A549 (cell line): Measurements from ENCODE around the gene MGST2. TPM values are rescaled to one million over a fixed set of nuclear protein-coding genes. Genes with fewer than 3 reads are reported as not detected.

Experiments used
- ATAC-seq, 2 experiments: fragments of 200-7000 bp in 1 of 2; fragments of >200 bp in 1 of 2; cut with Nextera tagmentation in 1 of 2; cut with Tn5 transposase in 1 of 2; 3 replicates each; pipeline versions ENCODE4 v1.8.0 to v1.9.1; 2018 to 2020; ENCODE audit warnings: mild to moderate bottlenecking in 1 of 2, moderate library complexity in 1 of 2
- CTCF ChIA-PET: fragments of 300-600 bp; sonication (Branson Sonifier 250); formaldehyde crosslinking; extraction: SDS; loops from one replicate; lab custom pipeline; 2021; ENCODE audit warnings: antibody characterized with exemption, inconsistent platforms; lab: Yijun Ruan, JAX
- POLR2A ChIA-PET: fragments of 350-600 bp; formaldehyde crosslinking; extraction: SDS; loops from one replicate; lab custom pipeline; 2021; ENCODE audit warnings: antibody characterized with exemption, inconsistent platforms; lab: Yijun Ruan, JAX
- DNase-seq, 2 experiments: peaks; one replicate each; pipeline versions ENCODE4 v3.0.0 to v3.0.0-alpha.2; 2011 to 2016; ENCODE audit warnings: low read depth in 1 of 2, low spot score in 1 of 2
- FAIRE-seq: peaks from 2 replicates; lab custom pipeline; 2011; peaks lifted over from hg19 to GRCh38; lab: Jason Lieb, UNC
- H3K27ac ChIP-seq, 2 experiments: fragments of >200 bp; sonication (Bioruptor Twin); formaldehyde crosslinking; 3 replicates each; pipeline ENCODE4 v1.5.1; 2016 to 2017
- H3K4me1 ChIP-seq: fragments of >200 bp; sonication (Bioruptor Twin); formaldehyde crosslinking; 3 replicates; pipeline ENCODE4 v1.6.1; 2016
- H3K4me2 ChIP-seq: fragments of >200 bp; sonication (Bioruptor Twin); formaldehyde crosslinking; 3 replicates; pipeline ENCODE4 v1.6.1; 2016
- H3K4me3 ChIP-seq: fragments of >200 bp; sonication (Bioruptor Twin); formaldehyde crosslinking; 3 replicates; pipeline ENCODE4 v1.5.1; 2016
- H3K9me3 ChIP-seq: fragments of >200 bp; sonication (Bioruptor Twin); formaldehyde crosslinking; 3 replicates; pipeline ENCODE4 v1.6.1; 2016
- CHD2 ChIP-seq: fragments of 150-350 bp; IDR thresholded peaks from 2 replicates; pipeline ENCODE4 v1.6.1; 2014; ENCODE audit warnings: low read length; ENCODE audit not compliant: partially characterized antibody
- CHD4 ChIP-seq: fragments of 200-600 bp; sonication (generic); IDR thresholded peaks from 2 replicates; pipeline ENCODE4 v1.6.1; 2016; ENCODE audit warnings: antibody characterized with exemption, mild to moderate bottlenecking, borderline replicate concordance
- EHF ChIP-seq: fragments of 250-450 bp; sonication (Bioruptor Pico); IDR thresholded peaks from 2 replicates; pipeline ENCODE4 v1.5.0; 2020; ENCODE audit warnings: mild to moderate bottlenecking
- FOSL2 ChIP-seq, 2 experiments: fragments of 450-650 bp in 1 of 2; fragments of >200 bp in 1 of 2; sonication (Bioruptor Twin) in 1 of 2; formaldehyde crosslinking; IDR thresholded peaks; 2 replicates each; pipeline versions ENCODE4 v1.5.0 to v1.6.1; 2016 to 2020; ENCODE audit warnings: mild to moderate bottlenecking in 1 of 2, moderate library complexity in 1 of 2
- FOXS1 ChIP-seq: fragments of 250-450 bp; sonication (Bioruptor Pico); IDR thresholded peaks from 2 replicates; pipeline ENCODE4 v1.5.0; 2020; ENCODE audit warnings: mild to moderate bottlenecking, moderate library complexity
- HEYL ChIP-seq: fragments of 250-450 bp; sonication (Bioruptor Pico); IDR thresholded peaks from 2 replicates; pipeline ENCODE4 v1.8.0; 2021; ENCODE audit warnings: mild to moderate bottlenecking, moderate library complexity
- JUN ChIP-seq, 2 experiments: fragments of >200 bp; sonication (Bioruptor Twin); formaldehyde crosslinking; IDR thresholded peaks; 2 replicates in 1 of 2; 3 replicates in 1 of 2; pipeline ENCODE4 v1.6.1; 2016 to 2017
- JUNB ChIP-seq: fragments of >200 bp; sonication (Bioruptor Twin); formaldehyde crosslinking; IDR thresholded peaks from 2 replicates; pipeline ENCODE4 v1.6.1; 2016
- KDM1A ChIP-seq: fragments of 200-600 bp; sonication (generic); IDR thresholded peaks from 2 replicates; pipeline ENCODE4 v1.6.1; 2016; ENCODE audit warnings: low read depth, mild to moderate bottlenecking
- KDM5A ChIP-seq: fragments of 200-600 bp; sonication (generic); IDR thresholded peaks from 2 replicates; pipeline ENCODE4 v1.6.1; 2016; ENCODE audit warnings: antibody characterized with exemption, mild to moderate bottlenecking
- NR3C1 ChIP-seq: fragments of >200 bp; sonication (Bioruptor Twin); formaldehyde crosslinking; IDR thresholded peaks from 3 replicates; pipeline ENCODE4 v1.6.1; 2017
- PHF8 ChIP-seq: fragments of 200-600 bp; sonication (generic); IDR thresholded peaks from 2 replicates; pipeline ENCODE4 v1.6.1; 2016; ENCODE audit warnings: low read depth, mild to moderate bottlenecking, antibody characterized with exemption, moderate library complexity, borderline replicate concordance
- POLR2A ChIP-seq: IDR thresholded peaks from 2 replicates; pipeline ENCODE4 v1.6.1; 2012; ENCODE audit warnings: mild to moderate bottlenecking, low read length
- SMC3 ChIP-seq: fragments of >200 bp; sonication (Bioruptor Twin); formaldehyde crosslinking; IDR thresholded peaks from 3 replicates; pipeline ENCODE4 v1.6.1; 2018; ENCODE audit warnings: inconsistent platforms
- SREBF2 ChIP-seq: fragments of 450-650 bp; IDR thresholded peaks from 2 replicates; pipeline ENCODE4 v1.6.1; 2014; ENCODE audit warnings: mild to moderate bottlenecking, moderate library complexity
- TP53 ChIP-seq: fragments of 250-450 bp; sonication (Bioruptor Pico); IDR thresholded peaks from 2 replicates; pipeline ENCODE4 v1.5.0; 2021; ENCODE audit warnings: mild to moderate bottlenecking, moderate library complexity
- ZC3H11A ChIP-seq: fragments of 450-650 bp; IDR thresholded peaks from 2 replicates; pipeline ENCODE4 v1.6.1; 2014; ENCODE audit warnings: antibody characterized with exemption, mild to moderate bottlenecking
- ZFP36 ChIP-seq: fragments of 450-650 bp; IDR thresholded peaks from 2 replicates; pipeline ENCODE4 v1.6.1; 2014; ENCODE audit warnings: borderline replicate concordance; ENCODE audit not compliant: partially characterized antibody
- ZNF302 ChIP-seq: fragments of 250-450 bp; sonication (Bioruptor Pico); IDR thresholded peaks from 2 replicates; pipeline ENCODE4 v1.9.0; 2021; ENCODE audit warnings: inconsistent platforms, mild to moderate bottlenecking, moderate library complexity
- WGBS: methylation state at CpG from one replicate; pipeline ENCODE4 v1.1.6; 2017; ENCODE audit errors: missing lambda C conversion rate; 5-methylcytosine and 5-hydroxymethylcytosine counted together
- polyA plus RNA-seq, 4 experiments: library from polyadenylated mRNA; depleted of rRNA in 3 of 4; stranded (reverse); fragments of >200 nt; fragmentation: RNase III in 1 of 4; extraction: RNeasy Plus Mini Kit Qiagen cat#74134 plus additional on column Dnase treatment in 1 of 4; gene quantifications; 2 replicates in 3 of 4; 3 replicates in 1 of 4; pipeline ENCODE4 v1.2.3, GENCODE V29; 2011 to 2017
- TF ChIP-seq, protein P1 (sequence below): IDR thresholded peaks from 2 replicates; pipeline ENCODE4 v1.6.1; 2012
- TF ChIP-seq, protein P2 (sequence below): fragments of >200 bp; sonication (Bioruptor Twin); formaldehyde crosslinking; IDR thresholded peaks from 2 replicates; pipeline ENCODE4 v1.6.1; 2016
- TF ChIP-seq, protein P3 (sequence below): fragments of 450-650 bp; IDR thresholded peaks from 2 replicates; pipeline ENCODE4 v1.6.1; 2014; ENCODE audit warnings: antibody characterized with exemption
- TF ChIP-seq, protein P4 (sequence below): IDR thresholded peaks from 2 replicates; pipeline ENCODE4 v1.6.1; 2012; ENCODE audit warnings: low read depth, borderline replicate concordance
- TF ChIP-seq, protein P5 (sequence below): IDR thresholded peaks from 2 replicates; pipeline ENCODE4 v1.6.1; 2012

The MGST2 gene
- polyA plus RNA-seq, 2 of the 4 experiments (the other 2 are of a cell fraction) = 44.0 to 62.1 TPM

DNA sequence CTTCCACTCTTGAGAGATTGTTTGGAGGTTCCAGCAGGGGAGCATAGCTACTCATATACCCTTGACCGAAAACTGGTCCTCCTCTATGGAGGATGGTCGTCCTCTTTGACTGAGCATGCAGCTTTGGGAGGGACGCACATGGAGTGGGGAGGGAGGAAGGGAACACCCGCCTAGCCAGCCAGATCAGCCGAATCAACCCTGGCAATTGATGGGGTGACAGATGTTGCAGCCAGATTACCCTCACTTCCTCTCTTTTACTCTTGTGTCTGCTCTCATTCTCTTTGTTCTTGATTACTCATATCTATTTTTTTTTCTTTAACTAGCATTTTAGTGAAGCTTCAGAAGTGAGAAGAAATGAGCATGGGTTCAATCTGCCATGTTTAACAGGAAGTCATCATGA is 19.6 kb downstream of the MGST2 start:
- Histone ChIP-seq H3K9me3 (no peaks in the 10 kb centered on the region), H3K4me1 (peaks cover 7% of the 10 kb centered on the region; the same call in 2 of the 3 replicates), H3K27ac (no peak overlapping the region), H3K4me3 (no peak overlapping the region), H3K4me2 (no peak overlapping the region)
- ATAC-seq (no peak), FAIRE-seq (no peak), DNase-seq (no peak)
- TF ChIP-seq, protein P1, sequence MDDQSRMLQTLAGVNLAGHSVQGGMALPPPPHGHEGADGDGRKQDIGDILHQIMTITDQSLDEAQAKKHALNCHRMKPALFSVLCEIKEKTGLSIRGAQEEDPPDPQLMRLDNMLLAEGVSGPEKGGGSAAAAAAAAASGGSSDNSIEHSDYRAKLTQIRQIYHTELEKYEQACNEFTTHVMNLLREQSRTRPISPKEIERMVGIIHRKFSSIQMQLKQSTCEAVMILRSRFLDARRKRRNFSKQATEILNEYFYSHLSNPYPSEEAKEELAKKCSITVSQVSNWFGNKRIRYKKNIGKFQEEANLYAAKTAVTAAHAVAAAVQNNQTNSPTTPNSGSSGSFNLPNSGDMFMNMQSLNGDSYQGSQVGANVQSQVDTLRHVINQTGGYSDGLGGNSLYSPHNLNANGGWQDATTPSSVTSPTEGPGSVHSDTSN = no peak
- TF ChIP-seq, protein P2, sequence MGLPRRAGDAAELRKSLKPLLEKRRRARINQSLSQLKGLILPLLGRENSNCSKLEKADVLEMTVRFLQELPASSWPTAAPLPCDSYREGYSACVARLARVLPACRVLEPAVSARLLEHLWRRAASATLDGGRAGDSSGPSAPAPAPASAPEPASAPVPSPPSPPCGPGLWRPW = no peak
- TF ChIP-seq JUNB = no peak
- no peak for TF ChIP-seq NR3C1
- TF ChIP-seq, protein P3, sequence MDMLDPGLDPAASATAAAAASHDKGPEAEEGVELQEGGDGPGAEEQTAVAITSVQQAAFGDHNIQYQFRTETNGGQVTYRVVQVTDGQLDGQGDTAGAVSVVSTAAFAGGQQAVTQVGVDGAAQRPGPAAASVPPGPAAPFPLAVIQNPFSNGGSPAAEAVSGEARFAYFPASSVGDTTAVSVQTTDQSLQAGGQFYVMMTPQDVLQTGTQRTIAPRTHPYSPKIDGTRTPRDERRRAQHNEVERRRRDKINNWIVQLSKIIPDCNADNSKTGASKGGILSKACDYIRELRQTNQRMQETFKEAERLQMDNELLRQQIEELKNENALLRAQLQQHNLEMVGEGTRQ = no peak
- no peak for TF ChIP-seq CHD4
- TF ChIP-seq TP53 (CRISPR knock-in tag) = no peak
- no peak for TF ChIP-seq PHF8
- TF ChIP-seq KDM1A = no peak
- WGBS = 96% methylated on average over 5 of the region's 5 CpGs
- POLR2A ChIA-PET = no interaction called here
- CTCF ChIA-PET = interaction anchor here (0.8 kb wide), 1 partner anchor 25 kb away, joined by 3 read pairs; no protein-coding TSS in a partner anchor

DNA sequence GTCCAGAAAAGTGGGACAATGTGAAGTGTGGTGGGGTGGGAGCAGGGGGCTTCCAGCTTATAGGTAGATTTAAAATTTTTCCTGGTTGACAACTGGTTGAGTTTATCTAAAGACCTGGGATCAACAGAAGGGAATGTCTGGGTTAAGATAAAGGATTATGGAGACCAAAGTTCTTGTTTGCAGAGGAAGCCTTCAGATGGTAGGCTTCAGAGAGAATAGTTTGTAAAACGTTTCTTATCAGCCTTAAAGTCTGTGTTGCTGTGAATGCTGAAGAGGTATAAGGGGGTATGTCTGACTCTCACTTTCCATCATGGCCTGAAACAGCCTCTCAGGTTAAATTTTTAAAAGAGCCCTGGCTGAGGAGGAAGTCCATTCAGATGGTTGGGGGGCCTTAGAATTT is 20.5 kb downstream of the MGST2 start:
- Histone ChIP-seq H3K9me3 (no peaks in the 10 kb centered on the region), H3K27ac (no peak overlapping the region), H3K4me3 (no peak overlapping the region), H3K4me2 (no peak overlapping the region), H3K4me1 (peaks cover 7% of the 10 kb centered on the region; the same call in 2 of the 3 replicates)
- POLR2A ChIA-PET = no interaction called here
- WGBS = 44% methylated on average over 1 of the region's 1 CpG
- FAIRE-seq (no peak), ATAC-seq (no peak), DNase-seq (no peak)
- CTCF ChIA-PET = no interaction called here
- TF ChIP-seq KDM5A (no peak), FOXS1 (CRISPR knock-in tag) (no peak), JUN (IDR thresholded peaks at IDR 0.05) (no peak), POLR2A (no peak), PHF8 (no peak), ZFP36 (no peak), SMC3 (no peak), CHD4 (no peak), FOSL2 (IDR thresholded peaks at IDR 0.05) (no peak), FOSL2 (CRISPR knock-in tag; IDR thresholded peaks at IDR 0.05) (no peak), ZC3H11A (no peak), ZNF302 (CRISPR knock-in tag) (no peak), EHF (CRISPR knock-in tag) (no peak), SREBF2 (no peak), CHD2 (no peak), HEYL (CRISPR knock-in tag) (no peak)
- TF ChIP-seq, protein P4, sequence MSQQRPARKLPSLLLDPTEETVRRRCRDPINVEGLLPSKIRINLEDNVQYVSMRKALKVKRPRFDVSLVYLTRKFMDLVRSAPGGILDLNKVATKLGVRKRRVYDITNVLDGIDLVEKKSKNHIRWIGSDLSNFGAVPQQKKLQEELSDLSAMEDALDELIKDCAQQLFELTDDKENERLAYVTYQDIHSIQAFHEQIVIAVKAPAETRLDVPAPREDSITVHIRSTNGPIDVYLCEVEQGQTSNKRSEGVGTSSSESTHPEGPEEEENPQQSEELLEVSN = no peak
- TF ChIP-seq, protein P5, sequence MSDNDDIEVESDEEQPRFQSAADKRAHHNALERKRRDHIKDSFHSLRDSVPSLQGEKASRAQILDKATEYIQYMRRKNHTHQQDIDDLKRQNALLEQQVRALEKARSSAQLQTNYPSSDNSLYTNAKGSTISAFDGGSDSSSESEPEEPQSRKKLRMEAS = no peak
